22Rv1 (cell line): ENCODE results near the gene SPAG17.

Experiments used
- H3K27ac ChIP-seq: fragments of 450-650 bp; 2 replicates; pipeline ENCODE4 v1.5.1; 2017
- CTCF ChIP-seq: fragments of 450-650 bp; IDR thresholded peaks from 2 replicates; pipeline ENCODE4 v1.5.1; 2017; ENCODE audit warnings: mild to moderate bottlenecking
- ZFX ChIP-seq: fragments of 450-650 bp; IDR thresholded peaks from 2 replicates; pipeline ENCODE4 v1.6.1; 2017; ENCODE audit warnings: antibody characterized with exemption, borderline replicate concordance

The SPAG17 gene

GRCh38 chr1:118143121-118143520 is 41.9 kb downstream of the SPAG17 start:
- TF ChIP-seq ZFX (no peak), CTCF (no peak)
- no peak overlapping the region for H3K27ac ChIP-seq

GRCh38 chr1:118142546-118142945 is 42.5 kb downstream of the SPAG17 start:
- H3K27ac ChIP-seq: no peak overlapping the region
- TF ChIP-seq CTCF: no peak
- no peak for TF ChIP-seq ZFX

- no peak overlapping the region for H3K27ac ChIP-seq
- TF ChIP-seq CTCF: no peak
- TF ChIP-seq ZFX: no peak
These were observed 47.1 kb downstream of the SPAG17 start for GRCh38 chr1:118137900-118138299.

- no peak overlapping the region for H3K27ac ChIP-seq
- no peak for TF ChIP-seq CTCF
- TF ChIP-seq ZFX: no peak
These were observed 48.7 kb downstream of the SPAG17 start for GRCh38 chr1:118136187-118136941.

- no peak for TF ChIP-seq ZFX
- TF ChIP-seq CTCF: no peak
- no peak overlapping the region for H3K27ac ChIP-seq
These were observed 53.0 kb downstream of the SPAG17 start for GRCh38 chr1:118132000-118132399.

- TF ChIP-seq ZFX (no peak), CTCF (no peak)
- no peak overlapping the region for H3K27ac ChIP-seq
These were observed 56.3 kb downstream of the SPAG17 start for GRCh38 chr1:118128761-118129160.

- TF ChIP-seq CTCF: no peak
- no peak overlapping the region; the same call in 1 of the 2 replicates for H3K27ac ChIP-seq
These were observed 61.0 kb downstream of the SPAG17 start for GRCh38 chr1:118124064-118124463.
